Liver (tissue), 9 donors: ENCODE results near the gene KCNQ1. TPM values are rescaled to one million over a fixed set of nuclear protein-coding genes. Genes with fewer than 3 reads are reported as not detected.
A peak's percentile ranks its signal among the peaks of the same experiment; 100 is the strongest.

Source experiments
- DNase-seq: peaks from one replicate; pipeline ENCODE4 v3.0.0-alpha.2; 2017; ENCODE audit warnings: low spot score
- H3K27ac ChIP-seq, 2 donors: one replicate each; pipeline ENCODE4 v1.7.0; 2013; ENCODE audit warnings: inconsistent platforms in 2 of 2, low read length in 2 of 2, control low read depth in 1 of 2, low read depth in 1 of 2, mild to moderate bottlenecking in 1 of 2
- H3K27me3 ChIP-seq, 4 donors: one replicate each; pipeline versions ENCODE4 v1.6.1 to v1.7.0; 2013; ENCODE audit warnings: low read length in 3 of 4, inconsistent platforms in 1 of 4, mild to moderate bottlenecking in 1 of 4, moderate library complexity in 1 of 4; ENCODE audit not compliant: control insufficient read depth in 4 of 4, insufficient read depth in 4 of 4
- H3K36me3 ChIP-seq, 4 donors: one replicate each; pipeline versions ENCODE4 v1.6.1 to v1.7.0; 2013; ENCODE audit warnings: low read length in 3 of 4, mild to moderate bottlenecking in 3 of 4, low read depth in 1 of 4, moderate library complexity in 1 of 4; ENCODE audit not compliant: control insufficient read depth in 4 of 4, insufficient read depth in 3 of 4
- H3K4me1 ChIP-seq, 4 donors: one replicate each; pipeline versions ENCODE4 v1.6.1 to v1.7.0; 2013; ENCODE audit warnings: low read length in 3 of 4, mild to moderate bottlenecking in 3 of 4, moderate library complexity in 1 of 4; ENCODE audit not compliant: control insufficient read depth in 4 of 4, insufficient read depth in 4 of 4
- H3K4me3 ChIP-seq, 3 donors: one replicate each; pipeline versions ENCODE4 v1.6.1 to v1.7.0; 2013; ENCODE audit warnings: low read length in 3 of 3, control low read depth in 1 of 3, low read depth in 1 of 3, mild to moderate bottlenecking in 1 of 3
- H3K9ac ChIP-seq, 2 donors: one replicate each; pipeline ENCODE4 v1.7.0; 2013; ENCODE audit warnings: low read length in 2 of 2, mild to moderate bottlenecking in 2 of 2, moderate library complexity in 2 of 2, control low read depth in 1 of 2, low read depth in 1 of 2
- H3K9me3 ChIP-seq, 4 donors: one replicate each; pipeline versions ENCODE4 v1.6.1 to v1.7.0; 2013; ENCODE audit warnings: low read length in 3 of 4; ENCODE audit not compliant: control insufficient read depth in 4 of 4
- ATF3 ChIP-seq: IDR thresholded peaks from 2 replicates; pipeline ENCODE4 v1.6.1; 2016; ENCODE audit warnings: antibody characterized with exemption
- CTCF ChIP-seq: fragments of 150-350 bp; IDR thresholded peaks from 2 replicates; pipeline ENCODE4 v1.5.1; 2017; ENCODE audit warnings: improper control_type of control experiment, low read depth, low read length; ENCODE audit not compliant: missing input control
- EGR1 ChIP-seq, 2 donors: IDR thresholded peaks; 2 replicates each; pipeline ENCODE4 v1.6.1; 2016 to 2018; ENCODE audit warnings: antibody characterized with exemption in 2 of 2, low read depth in 2 of 2
- FOXA1 ChIP-seq: IDR thresholded peaks from 2 replicates; pipeline ENCODE4 v1.6.1; 2016; ENCODE audit warnings: antibody characterized with exemption
- FOXA2 ChIP-seq: IDR thresholded peaks from 2 replicates; pipeline ENCODE4 v1.6.1; 2016; ENCODE audit warnings: antibody characterized with exemption
- GABPA ChIP-seq, 2 donors: IDR thresholded peaks in 1 of 2; conservative IDR thresholded peaks in 1 of 2; 2 replicates each; pipeline ENCODE4 v1.6.1; 2016; ENCODE audit warnings: antibody characterized with exemption in 2 of 2, mild to moderate bottlenecking in 1 of 2, moderate library complexity in 1 of 2
- HNF4A ChIP-seq, 2 donors: conservative IDR thresholded peaks; 2 replicates each; pipeline ENCODE4 v1.6.1; 2016; ENCODE audit warnings: antibody characterized with exemption in 2 of 2, mild to moderate bottlenecking in 2 of 2
- HNF4G ChIP-seq: IDR thresholded peaks from 2 replicates; pipeline ENCODE4 v1.6.1; 2016; ENCODE audit warnings: antibody characterized with exemption
- JUND ChIP-seq, 2 donors: IDR thresholded peaks; 2 replicates each; pipeline ENCODE4 v1.6.1; 2016; ENCODE audit warnings: antibody characterized with exemption in 2 of 2
- MAX ChIP-seq: IDR thresholded peaks from 2 replicates; pipeline ENCODE4 v1.6.1; 2016; ENCODE audit warnings: antibody characterized with exemption
- NR2F2 ChIP-seq: IDR thresholded peaks from 2 replicates; pipeline ENCODE4 v1.6.1; 2016; ENCODE audit warnings: antibody characterized with exemption
- RAD21 ChIP-seq, 2 donors: IDR thresholded peaks; 2 replicates each; pipeline ENCODE4 v1.6.1; 2016; ENCODE audit warnings: antibody characterized with exemption in 2 of 2, mild to moderate bottlenecking in 2 of 2
- REST ChIP-seq: IDR thresholded peaks from 2 replicates; pipeline ENCODE4 v1.6.1; 2016; ENCODE audit warnings: antibody characterized with exemption, mild to moderate bottlenecking
- RXRA ChIP-seq, 2 donors: IDR thresholded peaks; 2 replicates each; pipeline ENCODE4 v1.6.1; 2017 to 2018; ENCODE audit warnings: antibody characterized with exemption in 2 of 2, mild to moderate bottlenecking in 1 of 2
- SP1 ChIP-seq: IDR thresholded peaks from 2 replicates; pipeline ENCODE4 v1.6.1; 2018; ENCODE audit warnings: antibody characterized with exemption, mild to moderate bottlenecking
- TAF1 ChIP-seq: conservative IDR thresholded peaks from 2 replicates; pipeline ENCODE4 v1.6.1; 2016; ENCODE audit warnings: antibody characterized with exemption, mild to moderate bottlenecking
- YY1 ChIP-seq: IDR thresholded peaks from 2 replicates; pipeline ENCODE4 v1.6.1; 2016; ENCODE audit warnings: antibody characterized with exemption, mild to moderate bottlenecking
- ZBTB33 ChIP-seq: IDR thresholded peaks from 2 replicates; pipeline ENCODE4 v1.6.1; 2016; ENCODE audit warnings: antibody characterized with exemption
- WGBS: extraction: QIAGEN DNeasy Blood & Tissue Kit; methylation state at CpG from one replicate; pipeline ENCODE4 v1.1.7; 2013; 5-methylcytosine and 5-hydroxymethylcytosine counted together
- polyA plus RNA-seq, 2 donors: library from polyadenylated mRNA; stranded (reverse) in 1 of 2; unstranded in 1 of 2; fragments of 200-250 nt in 1 of 2; fragments of >200 nt in 1 of 2; fragmentation: Nextera tagmentation in 1 of 2; extraction: Ambion mirVana in 1 of 2; gene quantifications; one replicate each; pipeline versions ENCODE4 v1.2.1 to v1.2.3, GENCODE V29; 2013 to 2015
- total RNA-seq, 2 donors: library from RNA; depleted of rRNA; stranded (reverse); fragments of >200 nt; gene quantifications; one replicate each; pipeline ENCODE4 v1.2.3, GENCODE V29; 2014
- donor health status: healthy.
- donor health status: healthy.
- donor health status: healthy.
- donor health status: healthy.
- donor health status: healthy.

KCNQ1 gene
- total and polyA plus RNA-seq, 4 donors, result 0.31 to 2.2 (median 1.5) TPM

- Histone ChIP-seq H3K9me3 (no peaks in the 10 kb centered on the region), H3K4me1 (peaks cover 0 to 2% (median 0%) of the 10 kb centered on the region in 4 donors), H3K9ac (no peak overlapping the region), H3K27me3 (no peaks in the 10 kb centered on the region), H3K4me3 (no peak overlapping the region), H3K36me3 (no peaks in the 10 kb centered on the region), H3K27ac (no peak overlapping the region)
- whole genome bisulfite sequencing, result 79% methylated on average over 16 of the region's 16 CpGs
- peak; percentile 32 for DNase-seq
- no peak for TF ChIP-seq EGR1 (IDR thresholded peaks at IDR 0.05; ENCODE audit: low read depth in 2 of 2)
- no peak for TF ChIP-seq HNF4A (conservative IDR thresholded peaks at IDR 0.05)
- TF ChIP-seq REST, result no peak
- no peak for TF ChIP-seq ATF3
- TF ChIP-seq HNF4G, result no peak
- TF ChIP-seq RAD21 (IDR thresholded peaks at IDR 0.05), result no peak
- TF ChIP-seq TAF1, result no peak
- TF ChIP-seq CTCF, result no peak
- TF ChIP-seq RXRA (IDR thresholded peaks at IDR 0.05), result no peak
- no peak for TF ChIP-seq FOXA1
- TF ChIP-seq MAX, result no peak
- TF ChIP-seq YY1, result no peak
- TF ChIP-seq FOXA2, result no peak
- no peak for TF ChIP-seq SP1
- no peak for TF ChIP-seq NR2F2
- no peak for TF ChIP-seq JUND (IDR thresholded peaks at IDR 0.05)
- TF ChIP-seq ZBTB33, result no peak
- TF ChIP-seq GABPA (IDR thresholded peaks at IDR 0.05 in 1 of 2, conservative IDR thresholded peaks at IDR 0.05 in 1 of 2), result no peak
These were observed 64.7 kb downstream of the KCNQ1 start for GRCh38 chr11:2509481-2510001.
